NCI-H1417 treated with DMSO at 0.1 percent for 48 hours (cell line): Measurements from ENCODE around the gene AP1G2.
A peak's percentile ranks its signal among the peaks of the same experiment; 100 is the strongest.

Experiments
- DNase-seq: peaks from one replicate; lab custom pipeline; 2025; lab: John Stamatoyannopoulos, UW

Gene AP1G2

GRCh38 chr14:23556700-23557440 lies 10.7 kb downstream of the AP1G2 start:
- no peak for DNase-seq

- DNase-seq = peak; percentile 63
These were observed 11.5 kb downstream of the AP1G2 start, which contains the start of gene THTPA for GRCh38 chr14:23555882-23556699. THTPA (plus strand) TSS chr14:23556271; CDS start chr14:23556758, 487 bp downstream.

DNA sequence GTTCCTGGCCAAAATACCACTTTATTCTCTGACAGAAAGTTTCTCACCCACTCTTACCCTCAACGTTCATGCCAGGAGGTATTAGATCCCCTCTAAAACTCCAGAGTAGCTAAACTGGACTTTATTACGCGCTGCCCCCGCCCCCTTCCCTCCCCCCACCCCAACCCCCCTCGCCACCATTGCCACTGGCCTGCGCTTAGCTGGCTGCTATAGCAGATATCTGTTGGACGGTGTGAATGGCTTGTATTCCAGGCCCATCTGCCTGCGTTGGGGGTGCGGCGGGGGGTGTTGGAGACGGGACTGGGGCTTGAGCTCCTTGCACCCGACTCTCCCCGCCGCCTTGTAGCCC lies 12.1 kb downstream of the AP1G2 start:
- no peak for DNase-seq

GRCh38 chr14:23551266-23552028 lies 16.1 kb downstream of the AP1G2 start, which contains the start of gene ZFHX2:
ZFHX2 (minus strand) TSS chr14:23551765; CDS start chr14:23535325, 16,440 bp downstream.
- DNase-seq = peak; percentile 79

DNA sequence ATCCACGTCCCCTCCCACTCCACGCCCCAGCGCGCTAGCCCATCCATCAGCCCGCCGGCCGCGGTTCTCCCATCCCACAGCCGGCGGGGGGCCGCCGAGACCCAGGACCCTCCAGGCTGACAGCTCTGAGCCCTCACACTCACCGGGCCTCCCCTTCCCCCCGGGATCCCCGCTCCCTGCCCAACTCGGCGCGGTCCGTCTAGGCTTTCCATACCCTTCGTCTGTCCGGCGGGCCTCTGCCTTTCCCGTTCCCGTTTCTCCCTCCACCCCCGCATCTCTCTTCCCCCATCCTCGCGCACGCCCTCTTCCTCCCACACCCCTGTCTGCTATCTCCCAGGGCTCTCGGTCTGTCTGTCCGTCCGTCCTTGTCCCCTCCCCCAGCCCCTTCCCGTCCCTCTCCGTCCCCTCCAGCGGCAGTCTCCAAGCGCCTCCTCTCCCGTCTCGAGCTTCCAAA lies 16.8 kb downstream of the AP1G2 start:
- DNase-seq = no peak

- no peak for DNase-seq
These were observed 17.3 kb downstream of the AP1G2 start for GRCh38 chr14:23550131-23550811.

- no peak for DNase-seq
These were observed 19.0 kb downstream of the AP1G2 start for GRCh38 chr14:23548351-23549318.

DNA sequence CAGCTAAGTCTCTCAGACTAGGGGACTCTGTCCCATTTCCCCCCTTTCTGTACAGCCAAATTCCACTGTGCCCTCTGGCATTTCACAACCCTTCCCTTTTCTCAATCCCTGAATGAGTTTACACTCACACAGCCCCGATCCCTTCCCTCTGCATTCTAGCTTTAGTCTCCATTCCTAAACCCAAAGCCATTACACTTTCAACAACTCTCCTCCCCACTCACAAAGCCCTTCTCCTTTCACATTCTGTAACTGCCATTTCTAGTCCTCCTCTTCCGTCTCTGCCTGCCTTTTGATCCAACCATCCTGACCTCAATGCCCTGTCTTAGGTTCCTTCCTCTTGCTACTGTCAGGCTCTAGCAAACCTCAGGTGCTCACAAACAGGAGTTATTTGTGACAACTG lies 19.7 kb downstream of the AP1G2 start:
- DNase-seq = no peak

DNA sequence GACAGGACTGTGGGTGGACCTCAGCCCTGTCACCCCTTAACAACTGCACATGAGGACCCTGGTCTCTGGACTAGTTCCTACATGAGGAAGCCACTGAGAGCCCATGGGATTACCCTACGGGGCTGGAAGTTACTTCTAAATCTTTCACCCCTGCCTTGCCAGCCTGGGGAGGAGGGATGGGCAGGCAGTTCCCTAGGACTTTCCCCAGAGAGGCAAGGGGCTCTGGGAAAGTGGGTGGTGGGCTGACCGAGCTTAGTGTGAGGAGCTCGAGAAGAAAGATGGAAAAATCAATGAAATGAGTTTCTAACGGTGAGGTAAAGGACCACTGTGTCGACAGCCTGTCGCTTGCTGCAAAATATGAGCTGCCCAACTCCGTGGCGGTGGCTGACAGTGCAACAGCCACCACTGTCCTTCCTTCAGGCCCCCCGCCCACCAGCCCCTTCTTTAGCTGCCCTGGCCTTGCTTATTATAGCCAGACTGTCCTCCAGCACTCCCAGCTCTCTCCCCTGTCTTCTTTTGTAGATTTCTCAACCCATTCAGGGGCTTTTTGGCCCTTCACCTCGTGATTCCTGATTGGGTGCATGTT lies 21.0 kb downstream of the AP1G2 start:
- no peak for DNase-seq

- DNase-seq = no peak
These were observed 21.7 kb downstream of the AP1G2 start for GRCh38 chr14:23545740-23546365.

DNA sequence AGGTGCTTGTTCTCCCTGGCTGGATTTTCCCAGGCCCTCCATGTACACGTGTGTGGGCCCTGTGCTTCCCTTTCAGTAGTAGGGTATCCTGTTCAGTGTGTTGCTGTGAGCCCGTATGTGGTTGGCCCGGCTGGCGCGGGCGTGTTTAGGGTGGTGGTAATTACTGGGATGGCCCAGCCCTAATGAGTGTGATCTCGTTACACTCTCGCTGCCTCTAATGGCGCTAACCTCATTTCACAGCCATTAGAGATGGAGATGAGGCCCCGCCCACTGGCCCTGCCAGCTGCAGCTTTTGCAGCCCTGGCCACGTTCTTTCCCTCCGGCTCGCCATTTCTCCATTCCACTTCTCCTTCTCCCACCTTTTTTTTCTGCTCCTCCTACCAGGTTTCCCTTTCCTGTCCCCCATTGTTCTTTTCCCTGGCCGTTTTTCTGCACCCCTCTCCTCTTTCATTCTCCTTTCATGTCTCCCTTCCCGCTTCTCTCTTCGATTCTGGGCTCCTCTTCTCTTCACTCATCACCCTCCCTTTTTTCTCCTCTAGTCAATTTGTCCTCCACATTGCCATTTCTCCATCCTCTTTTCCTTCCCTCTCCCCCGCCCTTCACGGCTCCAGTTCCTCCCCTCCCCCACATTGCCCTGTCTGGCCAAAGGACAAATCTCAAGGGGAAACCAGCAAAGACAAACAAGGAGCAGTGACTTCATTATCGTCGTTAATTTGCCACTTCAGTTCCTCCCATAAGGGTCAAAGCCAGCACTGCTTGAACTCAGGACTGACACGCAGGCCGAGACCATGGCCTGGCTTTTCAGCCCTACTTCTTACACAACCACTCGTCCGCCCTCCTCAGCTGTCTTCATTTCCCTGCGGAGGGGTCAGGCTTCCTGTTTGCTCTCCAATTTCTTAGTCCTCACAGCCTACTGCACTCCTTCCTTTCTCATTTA lies 22.8 kb downstream of the AP1G2 start:
- DNase-seq = no peak

GRCh38 chr14:23543403-23543802 lies 24.2 kb downstream of the AP1G2 start:
- DNase-seq = no peak

DNA sequence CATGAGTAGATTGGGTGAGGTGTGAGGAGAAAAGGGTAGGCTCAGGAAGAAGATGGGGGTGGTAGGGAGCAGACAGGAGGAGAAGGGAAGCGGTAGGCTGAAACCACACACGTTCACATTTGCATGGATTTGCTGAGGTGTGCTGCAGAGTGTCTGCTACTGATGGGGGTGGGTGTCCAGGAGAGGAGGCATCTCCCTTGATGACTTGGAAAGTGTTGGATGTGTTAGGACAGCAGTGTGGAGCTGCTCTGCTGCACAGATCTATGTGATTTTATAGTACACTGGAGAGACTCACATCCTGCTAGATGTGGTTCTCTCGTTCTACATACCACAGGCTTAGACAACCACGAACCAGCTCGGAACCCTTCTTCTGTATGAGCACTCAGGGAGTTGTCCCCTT lies 25.3 kb downstream of the AP1G2 start:
- no peak for DNase-seq

GRCh38 chr14:23540141-23540469 lies 27.5 kb downstream of the AP1G2 start:
- no peak for DNase-seq

DNA sequence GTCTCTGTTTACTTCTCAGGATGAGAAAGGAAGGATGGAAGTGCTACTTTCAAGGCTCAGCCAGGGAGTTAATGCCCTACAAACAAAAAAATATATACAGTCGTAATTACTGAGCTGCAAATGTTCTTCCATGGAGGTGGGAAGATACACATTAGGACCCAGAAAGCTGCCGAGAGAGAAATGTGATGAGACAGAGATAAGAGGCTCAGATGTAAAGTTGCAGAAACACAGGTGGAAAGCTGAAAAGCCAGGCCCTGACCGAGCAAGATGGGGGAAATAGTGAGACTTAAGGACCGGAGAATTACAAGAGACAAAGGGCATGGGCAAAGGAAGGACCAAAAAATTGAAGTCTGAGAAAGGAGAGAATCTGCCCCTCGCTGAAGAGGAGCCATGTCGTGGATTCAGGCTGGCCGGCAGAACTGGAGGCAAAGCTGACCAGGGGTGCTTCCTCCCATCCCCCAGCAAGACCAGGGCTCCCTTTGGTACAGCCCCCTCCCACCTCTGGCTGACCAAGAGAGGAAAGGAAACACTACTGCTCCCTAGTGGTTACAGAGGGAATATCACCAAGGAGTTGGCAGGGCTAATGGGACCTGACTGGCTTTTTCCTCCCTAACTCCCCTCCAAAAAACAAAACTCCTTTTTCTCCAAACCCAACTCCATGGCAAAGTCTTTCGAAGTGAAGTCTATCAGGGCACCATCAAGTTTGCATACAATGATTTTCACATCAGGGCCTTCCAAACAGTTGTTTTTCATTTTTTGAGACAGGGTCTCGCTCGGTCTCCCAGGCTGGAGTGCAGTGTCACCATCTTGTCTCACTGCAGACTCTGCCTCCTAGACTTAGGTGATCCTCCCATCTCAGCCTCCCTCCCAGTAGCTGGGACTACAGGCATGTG lies 28.1 kb downstream of the AP1G2 start:
- no peak for DNase-seq

DNA sequence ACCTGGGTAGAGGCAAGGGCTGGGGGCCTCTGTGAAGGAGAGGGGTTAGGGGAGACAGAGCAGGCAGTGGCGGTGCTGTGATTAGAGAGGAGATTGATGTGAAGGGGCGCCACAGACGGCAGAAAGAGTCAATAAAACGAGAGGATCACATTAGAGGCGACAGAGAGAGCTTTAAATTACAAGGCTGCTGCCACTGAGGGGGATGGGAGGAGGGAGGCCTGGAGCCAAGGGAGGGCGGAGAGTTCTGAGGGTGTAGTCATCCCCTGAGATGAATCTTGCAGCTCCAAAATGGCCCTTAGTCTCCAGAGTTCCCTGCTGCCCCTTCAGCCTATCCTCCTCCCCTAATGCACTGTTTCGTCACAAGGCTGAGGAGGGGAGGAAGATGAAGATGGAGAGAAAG lies 28.8 kb downstream of the AP1G2 start:
- no peak for DNase-seq

- no peak for DNase-seq
These were observed 29.4 kb downstream of the AP1G2 start for GRCh38 chr14:23538050-23538718.
